Measurements from ENCODE around the gene PRTN3.
"Not testable (repeated sequence)": the region's sequence is repeated elsewhere in the genome, so short reads cannot be mapped to it uniquely, and the experiment has no call there.

Gene PRTN3

GRCh38 chr19:852136-853013 is 11.6 kb downstream of the PRTN3 start, which contains the start of gene ELANE:
Gene ELANE (plus strand): TSS chr19:852303. CDS start chr19:852329, 26 bp downstream.
- TF ChIP-seq, protein P1, sequence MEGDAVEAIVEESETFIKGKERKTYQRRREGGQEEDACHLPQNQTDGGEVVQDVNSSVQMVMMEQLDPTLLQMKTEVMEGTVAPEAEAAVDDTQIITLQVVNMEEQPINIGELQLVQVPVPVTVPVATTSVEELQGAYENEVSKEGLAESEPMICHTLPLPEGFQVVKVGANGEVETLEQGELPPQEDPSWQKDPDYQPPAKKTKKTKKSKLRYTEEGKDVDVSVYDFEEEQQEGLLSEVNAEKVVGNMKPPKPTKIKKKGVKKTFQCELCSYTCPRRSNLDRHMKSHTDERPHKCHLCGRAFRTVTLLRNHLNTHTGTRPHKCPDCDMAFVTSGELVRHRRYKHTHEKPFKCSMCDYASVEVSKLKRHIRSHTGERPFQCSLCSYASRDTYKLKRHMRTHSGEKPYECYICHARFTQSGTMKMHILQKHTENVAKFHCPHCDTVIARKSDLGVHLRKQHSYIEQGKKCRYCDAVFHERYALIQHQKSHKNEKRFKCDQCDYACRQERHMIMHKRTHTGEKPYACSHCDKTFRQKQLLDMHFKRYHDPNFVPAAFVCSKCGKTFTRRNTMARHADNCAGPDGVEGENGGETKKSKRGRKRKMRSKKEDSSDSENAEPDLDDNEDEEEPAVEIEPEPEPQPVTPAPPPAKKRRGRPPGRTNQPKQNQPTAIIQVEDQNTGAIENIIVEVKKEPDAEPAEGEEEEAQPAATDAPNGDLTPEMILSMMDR (IDR thresholded peaks at IDR 0.05; ENCODE audit: low read depth, low read length, missing control alignments), result no peak
- no peak within 1 kb of the TSS for H3K4me3 ChIP-seq (ENCODE audit: low read depth, low read length)
- DNase-seq (ENCODE audit: low read depth), result no peak

DNA sequence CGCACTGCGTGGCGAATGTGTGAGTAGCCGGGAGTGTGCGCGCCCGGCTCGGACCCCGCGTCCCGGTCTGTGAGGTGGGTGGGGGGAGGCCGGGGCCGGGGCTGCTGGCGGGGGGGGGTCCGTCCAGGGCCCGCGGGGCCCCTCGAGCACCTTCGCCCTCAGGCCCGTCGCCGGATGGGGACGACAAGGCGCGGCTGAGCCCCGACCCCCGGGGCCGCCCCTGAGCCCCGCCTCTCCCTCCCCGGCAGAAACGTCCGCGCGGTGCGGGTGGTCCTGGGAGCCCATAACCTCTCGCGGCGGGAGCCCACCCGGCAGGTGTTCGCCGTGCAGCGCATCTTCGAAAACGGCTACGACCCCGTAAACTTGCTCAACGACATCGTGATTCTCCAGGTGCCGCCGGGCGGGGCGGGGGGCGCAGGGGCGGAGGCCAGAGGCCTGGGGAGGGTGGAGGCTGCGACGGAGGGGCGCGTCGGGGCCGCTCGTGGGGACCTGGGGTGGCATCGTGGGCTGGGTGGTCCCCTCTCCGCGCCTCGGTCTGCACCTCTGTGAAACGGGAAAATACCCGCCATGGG is 12.3 kb downstream of the PRTN3 start:
- TF ChIP-seq, protein P1 (IDR thresholded peaks at IDR 0.05; ENCODE audit: low read depth, low read length, missing control alignments), result no peak
- no peak overlapping the region for H3K4me3 ChIP-seq (ENCODE audit: low read depth, low read length)
- DNase-seq (ENCODE audit: low read depth), result no peak

- not testable (repeated sequence) for DNase-seq (ENCODE audit: low read depth)
Measured at GRCh38 chr19:853614-854220, 12.9 kb downstream of the PRTN3 start.

DNA sequence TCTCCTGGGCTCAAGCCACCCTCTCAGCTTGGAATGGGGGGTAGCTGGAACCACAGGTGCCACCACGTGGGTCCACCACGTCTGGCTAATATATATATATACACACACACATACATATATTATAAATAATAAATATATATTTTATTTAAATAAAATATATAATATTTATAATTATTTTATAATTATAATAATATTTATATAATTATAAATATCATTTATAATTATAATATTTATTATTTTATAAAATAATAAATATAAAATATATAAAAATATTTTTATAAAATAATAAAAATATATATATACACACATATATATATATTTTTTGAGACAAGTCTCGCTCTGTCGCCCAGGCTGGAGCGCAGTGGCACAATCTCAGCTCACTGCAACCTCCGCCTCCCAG is 13.8 kb downstream of the PRTN3 start:
- H3K4me3 ChIP-seq (ENCODE audit: low read depth, low read length), result no peak overlapping the region
- TF ChIP-seq, protein P1 (IDR thresholded peaks at IDR 0.05; ENCODE audit: low read depth, low read length, missing control alignments), result no peak
- no peak for DNase-seq (ENCODE audit: low read depth)

More at GRCh38 chr19:853614-854220, 12.9 kb downstream of the PRTN3 start:
- not testable (repeated sequence) for H3K4me3 ChIP-seq (ENCODE audit: low read depth, low read length)

GRCh38 chr19:855142-855541 is 14.3 kb downstream of the PRTN3 start:
- no peak overlapping the region for H3K4me3 ChIP-seq (ENCODE audit: low read depth, low read length)
- TF ChIP-seq, protein P1 (IDR thresholded peaks at IDR 0.05; ENCODE audit: low read depth, low read length, missing control alignments), result no peak
- DNase-seq (ENCODE audit: low read depth), result no peak

DNA sequence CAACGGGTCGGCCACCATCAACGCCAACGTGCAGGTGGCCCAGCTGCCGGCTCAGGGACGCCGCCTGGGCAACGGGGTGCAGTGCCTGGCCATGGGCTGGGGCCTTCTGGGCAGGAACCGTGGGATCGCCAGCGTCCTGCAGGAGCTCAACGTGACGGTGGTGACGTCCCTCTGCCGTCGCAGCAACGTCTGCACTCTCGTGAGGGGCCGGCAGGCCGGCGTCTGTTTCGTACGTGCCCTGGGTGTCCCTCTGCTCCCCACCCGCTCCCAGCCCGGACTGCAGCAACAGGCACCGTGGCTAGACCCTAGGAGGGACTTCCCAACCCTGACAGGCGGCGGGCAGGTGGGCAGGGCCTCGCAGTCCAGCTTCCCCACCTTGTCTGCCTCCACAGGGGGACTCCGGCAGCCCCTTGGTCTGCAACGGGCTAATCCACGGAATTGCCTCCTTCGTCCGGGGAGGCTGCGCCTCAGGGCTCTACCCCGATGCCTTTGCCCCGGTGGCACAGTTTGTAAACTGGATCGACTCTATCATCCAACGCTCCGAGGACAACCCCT is 14.8 kb downstream of the PRTN3 start:
- DNase-seq (ENCODE audit: low read depth), result no peak
- TF ChIP-seq, protein P1 (IDR thresholded peaks at IDR 0.05; ENCODE audit: low read depth, low read length, missing control alignments), result no peak
- no peak overlapping the region for H3K4me3 ChIP-seq (ENCODE audit: low read depth, low read length)

- TF ChIP-seq, protein P1 (IDR thresholded peaks at IDR 0.05; ENCODE audit: low read depth, low read length, missing control alignments), result no peak
- H3K4me3 ChIP-seq (ENCODE audit: low read depth, low read length), result no peak overlapping the region
- no peak for DNase-seq (ENCODE audit: low read depth)
Measured at GRCh38 chr19:858284-858683, 17.5 kb downstream of the PRTN3 start.
